HEK293T (cell line): ENCODE measurements around the gene ELOA.
"Not testable (repeated sequence)": the region's sequence is repeated elsewhere in the genome, so short reads cannot be mapped to it uniquely, and the experiment has no call there.

Source experiments
- ARNT ChIP-seq: fragments of 450-650 bp; IDR thresholded peaks from 2 replicates; pipeline ENCODE4 v1.6.1; 2017; ENCODE audit warnings: mild to moderate bottlenecking
- BHLHE40 ChIP-seq: fragments of 450-650 bp; IDR thresholded peaks from 2 replicates; pipeline ENCODE4 v1.6.1; 2016; ENCODE audit warnings: mild to moderate bottlenecking, moderate library complexity, borderline replicate concordance
- CTBP1 ChIP-seq: fragments of 450-650 bp; IDR thresholded peaks from 2 replicates; pipeline ENCODE4 v1.6.1; 2016; ENCODE audit warnings: borderline replicate concordance
- FOXK2 ChIP-seq: fragments of 450-650 bp; IDR thresholded peaks from 2 replicates; pipeline ENCODE4 v1.6.1; 2016; ENCODE audit warnings: mild to moderate bottlenecking
- FOXM1 ChIP-seq: fragments of 450-650 bp; IDR thresholded peaks from 2 replicates; pipeline ENCODE4 v1.6.1; 2017; ENCODE audit warnings: mild to moderate bottlenecking, borderline replicate concordance
- HDGF ChIP-seq: fragments of 450-650 bp; IDR thresholded peaks from 2 replicates; pipeline ENCODE4 v1.6.1; 2017; ENCODE audit warnings: antibody characterized with exemption, borderline replicate concordance
- L3MBTL2 ChIP-seq: fragments of 450-650 bp; conservative IDR thresholded peaks from 2 replicates; pipeline ENCODE4 v1.6.1; 2016; ENCODE audit warnings: mild to moderate bottlenecking
- LEF1 ChIP-seq: fragments of 450-650 bp; IDR thresholded peaks from 2 replicates; pipeline ENCODE4 v1.6.1; 2017; ENCODE audit warnings: mild to moderate bottlenecking, borderline replicate concordance
- NFRKB ChIP-seq: fragments of 450-650 bp; IDR thresholded peaks from 2 replicates; pipeline ENCODE4 v1.6.1; 2016; ENCODE audit warnings: mild to moderate bottlenecking, moderate library complexity
- PKNOX1 ChIP-seq: fragments of 450-650 bp; IDR thresholded peaks from 2 replicates; pipeline ENCODE4 v1.6.1; 2016
- SUZ12 ChIP-seq: fragments of 450-650 bp; IDR thresholded peaks from 2 replicates; pipeline ENCODE4 v1.6.1; 2016; ENCODE audit warnings: mild to moderate bottlenecking
- TARDBP ChIP-seq: fragments of 450-650 bp; IDR thresholded peaks from 2 replicates; pipeline ENCODE4 v1.6.1; 2016

DNA sequence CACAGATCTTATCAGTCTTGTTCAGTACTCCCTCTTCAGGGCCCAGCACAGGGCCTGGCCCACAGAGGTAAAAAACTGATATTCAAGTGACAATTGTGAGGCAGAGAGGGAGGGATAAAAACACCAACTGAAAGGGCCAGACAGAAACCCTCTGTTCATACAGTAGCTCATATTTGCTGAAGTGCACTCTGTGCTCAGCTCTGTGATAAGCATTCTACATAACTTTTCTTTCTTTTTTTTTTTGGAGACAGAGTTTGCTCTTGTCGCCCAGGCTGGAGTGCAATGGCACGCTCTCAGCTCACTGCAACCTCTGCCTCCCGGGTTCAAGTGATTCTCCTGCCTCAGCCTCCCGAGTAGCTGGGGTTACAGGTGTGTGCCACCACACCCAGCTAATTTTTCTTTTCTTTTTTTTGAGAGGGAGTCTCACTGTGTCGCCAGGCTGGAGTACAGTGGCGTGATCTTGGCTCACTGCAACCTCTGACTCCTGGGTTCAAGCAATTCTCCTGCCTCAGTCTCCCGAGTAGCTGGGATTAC, 59.6 kb downstream of the ELOA start:
- TF ChIP-seq FOXM1, PKNOX1, LEF1, L3MBTL2, TARDBP, CTBP1, HDGF, ARNT, NFRKB, SUZ12, BHLHE40, FOXK2: not testable (repeated sequence)
